Measurements from ENCODE around the gene DALRD3. TPM values are rescaled to one million over a fixed set of nuclear protein-coding genes. Genes with fewer than 3 reads are reported as not detected.

The DALRD3 gene
- polyA plus RNA-seq, 4 donors: 22.0 to 31.4 (median 23.2) TPM

- WGBS, 3 donors: 90 to 93% (median 92%) methylated on average over 7 of the region's 7 CpGs
- DNase-seq (no peak), FAIRE-seq (no peak)
- Histone ChIP-seq H3K9me3 (ENCODE audit: control insufficient read depth in 2 of 2, insufficient read depth in 1 of 2, low read depth in 1 of 2, low read length in 1 of 2) (no peaks in the 10 kb centered on the region), H3K27me3 (ENCODE audit: control insufficient read depth in 3 of 3, insufficient read depth in 3 of 3, low read length in 3 of 3) (no peaks in the 10 kb centered on the region), H3K36me3 (ENCODE audit: control insufficient read depth in 3 of 3, insufficient read depth in 2 of 3, low read depth in 1 of 3, low read length in 3 of 3) (peaks cover 17 to 57% (median 24%) of the 10 kb centered on the region in 3 donors), H3K27ac (ENCODE audit: low read depth in 1 of 3, low read length in 2 of 3) (no peak overlapping the region), H3K4me1 (ENCODE audit: control insufficient read depth in 3 of 3, insufficient read depth in 2 of 3, low read depth in 1 of 3, low read length in 2 of 3) (no peaks in the 10 kb centered on the region), H3K4me3 (ENCODE audit: low read depth in 1 of 3, low read length in 3 of 3) (no peak overlapping the region)
Measured at GRCh38 chr3:48966876-48967361, 51.5 kb downstream of the DALRD3 start.

GRCh38 chr3:48966367-48966766 lies 52.0 kb downstream of the DALRD3 start:
- Histone ChIP-seq H3K36me3 (ENCODE audit: control insufficient read depth in 3 of 3, insufficient read depth in 2 of 3, low read depth in 1 of 3, low read length in 3 of 3) (peaks cover 17 to 56% (median 20%) of the 10 kb centered on the region in 3 donors), H3K27ac (ENCODE audit: low read depth in 1 of 3, low read length in 2 of 3) (no peak overlapping the region)
- DNase-seq: no peak

More at GRCh38 chr3:48966367-48966766, 52.0 kb downstream of the DALRD3 start:
- H3K9me3 ChIP-seq (ENCODE audit: control insufficient read depth in 2 of 2, insufficient read depth in 1 of 2, low read depth in 1 of 2, low read length in 1 of 2): no peaks in the 10 kb centered on the region
- H3K4me1 ChIP-seq (ENCODE audit: control insufficient read depth in 3 of 3, insufficient read depth in 2 of 3, low read depth in 1 of 3, low read length in 2 of 3): no peaks in the 10 kb centered on the region
- H3K4me3 ChIP-seq (ENCODE audit: low read depth in 1 of 3, low read length in 3 of 3): no peak overlapping the region
- 67 to 95% (median 67%) methylated on average over 3 of the region's 3 CpGs for WGBS, 3 donors
- no peak for FAIRE-seq
- H3K27me3 ChIP-seq (ENCODE audit: control insufficient read depth in 3 of 3, insufficient read depth in 3 of 3, low read length in 3 of 3): no peaks in the 10 kb centered on the region

Other genes starting within 250 kb of the DALRD3 start
- gene PRKAR2A, start 170.7 kb downstream of the DALRD3 start, polyA plus RNA-seq: 10 to 100 TPM in 3 of 4 donors, 1 to 10 TPM in 1; 8.9 to 24.1 (median 15.5) TPM
- gene SLC25A20, start 119.7 kb downstream of the DALRD3 start, polyA plus RNA-seq: 100 to 1,000 TPM in 1 of 4 donors, 10 to 100 TPM in 3; 38.3 to 150 (median 76.4) TPM
- 10 to 100 TPM; 42.7 to 70.1 (median 47.2) TPM for gene ARIH2, start 99.7 kb downstream of the DALRD3 start, polyA plus RNA-seq
- 10 to 100 TPM; 30.6 to 47.6 (median 39.6) TPM for gene P4HTM, start 28.3 kb downstream of the DALRD3 start, polyA plus RNA-seq
- gene WDR6, start 11.2 kb downstream of the DALRD3 start, polyA plus RNA-seq: 100 to 1,000 TPM in 3 of 4 donors, 10 to 100 TPM in 1; 98.5 to 174 (median 146) TPM
- gene NDUFAF3, start 3.5 kb upstream of the DALRD3 start, polyA plus RNA-seq: 10 to 100 TPM; 56.8 to 82.4 (median 72.1) TPM
- 100 to 1,000 TPM in 2 of 4 donors, 10 to 100 TPM in 2; 47.2 to 260 (median 141) TPM for gene IMPDH2, start 10.8 kb upstream of the DALRD3 start, polyA plus RNA-seq
- 10 to 100 TPM; 27.9 to 57.8 (median 38.8) TPM for gene QRICH1, start 75.5 kb upstream of the DALRD3 start, polyA plus RNA-seq
- 100 to 1,000 TPM; 292 to 425 (median 377) TPM for gene QARS1, start 86.2 kb upstream of the DALRD3 start, polyA plus RNA-seq
- 10 to 100 TPM; 20.1 to 39.6 (median 24.2) TPM for gene USP19, start 102.2 kb upstream of the DALRD3 start, polyA plus RNA-seq
- gene LAMB2, start 114.5 kb upstream of the DALRD3 start, polyA plus RNA-seq: 100 to 1,000 TPM; 124 to 598 (median 246) TPM
- 10 to 100 TPM; 13.0 to 24.2 (median 17.9) TPM for gene CCDC71, start 147.8 kb upstream of the DALRD3 start, polyA plus RNA-seq
- 10 to 100 TPM in 2 of 4 donors, 1 to 10 TPM in 2; 6.3 to 58.0 (median 13.8) TPM for gene KLHDC8B, start 153.0 kb upstream of the DALRD3 start, polyA plus RNA-seq

Data from small intestine (tissue), 7 donors.